OCI-LY3 (cell line): Measurements from ENCODE around the gene TBKBP1.
A peak's percentile ranks its signal among the peaks of the same experiment; 100 is the strongest.

Experiments used
- H2AFZ ChIP-seq: fragments of 200-600, 300-600 bp; shearing (Covaris generic); 2 replicates; pipeline ENCODE4 v1.6.0; 2014; ENCODE audit warnings: antibody characterized with exemption, low read depth, low read length
- H3K27ac ChIP-seq: fragments of 200-600, 300-600 bp; sonication (generic); 2 replicates; pipeline ENCODE4 v1.5.1; 2014; ENCODE audit warnings: mild to moderate bottlenecking, low read length, moderate library complexity, mixed read lengths
- H3K27me3 ChIP-seq: fragments of 200-600, 300-600 bp; sonication (generic); 2 replicates; pipeline ENCODE4 v1.6.1; 2014; ENCODE audit warnings: low read depth, low read length, mixed read lengths
- H3K36me3 ChIP-seq: fragments of 200-600, 300-600 bp; sonication (generic); replicated peaks from 2 replicates; pipeline ENCODE3; 2014; ENCODE audit warnings: low read depth, low read length, mixed read lengths
- H3K4me1 ChIP-seq: fragments of 300-600, 200-600 bp; sonication (generic); 2 replicates; pipeline ENCODE4 v1.6.1; 2014; ENCODE audit warnings: low read length, mixed read lengths
- H3K4me2 ChIP-seq: fragments of 200-600, 300-600 bp; sonication (generic); 2 replicates; pipeline ENCODE4 v1.6.1; 2014; ENCODE audit warnings: low read length, mixed read lengths
- H3K4me3 ChIP-seq: fragments of 300-600, 200-600 bp; sonication (generic); 2 replicates; pipeline ENCODE4 v1.5.1; 2014; ENCODE audit warnings: antibody characterized with exemption, mild to moderate bottlenecking, low read length, moderate library complexity
- H3K79me2 ChIP-seq: fragments of 300-600, 200-600 bp; shearing (Covaris generic); 2 replicates; pipeline ENCODE4 v1.6.1; 2014; ENCODE audit warnings: mild to moderate bottlenecking, low read length, mixed read lengths
- H3K9ac ChIP-seq: fragments of 300-600, 200-600 bp; shearing (Covaris generic); 2 replicates; pipeline ENCODE4 v1.6.0; 2014; ENCODE audit warnings: mild to moderate bottlenecking, low read length, moderate library complexity
- H3K9me3 ChIP-seq: fragments of 200-600, 300-600 bp; shearing (Covaris generic); 2 replicates; pipeline ENCODE4 v1.6.1; 2014; ENCODE audit warnings: low read length, mixed read lengths; ENCODE audit not compliant: insufficient read depth
- H4K20me1 ChIP-seq: fragments of 200-600, 300-600 bp; sonication (generic); 2 replicates; pipeline ENCODE4 v1.6.1; 2016; ENCODE audit warnings: low read length, mixed read lengths; ENCODE audit not compliant: insufficient read depth
- CTCF ChIP-seq: fragments of 200-600, 300-600 bp; sonication (generic); IDR thresholded peaks from 2 replicates; pipeline ENCODE4 v1.5.1; 2014; ENCODE audit warnings: antibody characterized with exemption, low read length, low read depth
- EZH2phosphoT487 ChIP-seq: fragments of 200-600 bp; shearing (Covaris generic); IDR thresholded peaks from 2 replicates; pipeline ENCODE4 v1.6.1; 2018; ENCODE audit warnings: antibody characterized with exemption, mixed run types, low read depth

The TBKBP1 gene

GRCh38 chr17:47719411-47720152 is 25.6 kb downstream of the TBKBP1 start:
- Histone ChIP-seq H3K4me2 (peak overlapping the region; percentile 83), H4K20me1 (peaks cover 27% of the 10 kb centered on the region; the same call in 1 of the 2 replicates), H3K36me3 (no peaks in the 10 kb centered on the region), H3K4me1 (peaks cover 76% of the 10 kb centered on the region), H3K27ac (no peak overlapping the region), H3K4me3 (0 out of 2 replicates have a peak overlapping the region, but pooled peaks have one; percentile 1), H2AFZ (no peak overlapping the region), H3K79me2 (no peaks in the 10 kb centered on the region), H3K9me3 (no peaks in the 10 kb centered on the region), H3K9ac (no peak overlapping the region), H3K27me3 (peaks cover 86% of the 10 kb centered on the region)
- TF ChIP-seq CTCF (no peak), EZH2phosphoT487 (no peak)

DNA sequence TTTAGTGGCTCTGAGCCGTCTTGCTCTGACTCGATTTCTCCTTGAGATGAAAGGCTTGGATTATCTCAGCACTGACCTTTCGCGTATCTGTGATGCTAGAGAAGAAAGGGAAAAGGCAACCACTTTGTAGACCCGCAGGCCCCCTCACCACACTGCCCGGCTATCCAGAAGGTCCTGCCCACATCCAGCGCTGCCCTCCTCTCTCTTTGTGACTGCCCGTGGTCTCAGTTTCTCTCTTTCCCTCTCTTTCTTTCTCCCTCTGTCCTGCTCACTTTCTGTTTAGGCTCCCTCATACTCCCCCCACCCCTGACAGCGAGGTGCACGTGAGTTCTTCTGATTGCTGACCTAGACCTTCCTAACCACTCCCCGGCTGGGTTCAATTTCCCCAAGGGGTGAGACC is 26.2 kb downstream of the TBKBP1 start:
- Histone ChIP-seq H4K20me1 (peaks cover 28% of the 10 kb centered on the region; the same call in 1 of the 2 replicates), H3K9me3 (no peaks in the 10 kb centered on the region), H3K79me2 (no peaks in the 10 kb centered on the region), H3K27me3 (peaks cover 86% of the 10 kb centered on the region), H3K4me3 (no peak overlapping the region), H3K27ac (no peak overlapping the region), H3K4me2 (peak overlapping the region; percentile 61; the same call in 1 of the 2 replicates), H2AFZ (no peak overlapping the region), H3K36me3 (no peaks in the 10 kb centered on the region), H3K4me1 (peaks cover 70% of the 10 kb centered on the region), H3K9ac (no peak overlapping the region)
- TF ChIP-seq EZH2phosphoT487 (no peak), CTCF (no peak)

GRCh38 chr17:47720754-47721533 is 27.0 kb downstream of the TBKBP1 start:
- Histone ChIP-seq H3K9ac (no peak overlapping the region), H2AFZ (no peak overlapping the region)

More at GRCh38 chr17:47720754-47721533, 27.0 kb downstream of the TBKBP1 start:
- Histone ChIP-seq H3K36me3 (no peaks in the 10 kb centered on the region), H3K27ac (no peak overlapping the region), H3K4me1 (peaks cover 63% of the 10 kb centered on the region), H3K79me2 (no peaks in the 10 kb centered on the region), H4K20me1 (peaks cover 28% of the 10 kb centered on the region; the same call in 1 of the 2 replicates), H3K9me3 (no peaks in the 10 kb centered on the region), H3K27me3 (peaks cover 88% of the 10 kb centered on the region), H3K4me3 (peak overlapping the region; percentile 50), H3K4me2 (peak overlapping the region; percentile 61)
- TF ChIP-seq CTCF, result peak; percentile 18; the same call in 1 of the 2 replicates
- TF ChIP-seq EZH2phosphoT487, result no peak
